K562 (cell line): ENCODE results near the gene DTX1.

ENCODE experiments used
- RAD21 ChIP-seq, 2 experiments: fragments of 250-450 bp in 1 of 2; fragments of 450-650 bp in 1 of 2; sonication (Bioruptor Pico) in 1 of 2; formaldehyde crosslinking in 1 of 2; IDR thresholded peaks in 1 of 2; conservative IDR thresholded peaks in 1 of 2; 2 replicates each; pipeline versions ENCODE4 v1.4.0 to v1.8.0; 2020 to 2022; ENCODE audit warnings: mild to moderate bottlenecking in 2 of 2, moderate library complexity in 1 of 2
- ZNF445 ChIP-seq: fragments of 250-450 bp; sonication (Bioruptor Pico); IDR thresholded peaks from 2 replicates; pipeline ENCODE4 v1.4.0; 2020; ENCODE audit warnings: low read depth, mild to moderate bottlenecking, moderate library complexity

- TF ChIP-seq RAD21 (CRISPR knock-in tag; conservative IDR thresholded peaks at IDR 0.05 in 1 of 2, IDR thresholded peaks at IDR 0.05 in 1 of 2) (no peak), ZNF445 (CRISPR knock-in tag) (no peak)
Observed at GRCh38 chr12:113105606-113106271, 49.2 kb downstream of the DTX1 start.
